ENCODE measurements around the gene LUC7L. TPM values are rescaled to one million over a fixed set of nuclear protein-coding genes. Genes with fewer than 3 reads are reported as not detected.
"Not testable (repeated sequence)": the region's sequence is repeated elsewhere in the genome, so short reads cannot be mapped to it uniquely, and the experiment has no call there.

LUC7L gene
- polyA plus RNA-seq, 3 donors = 36.1 to 83.2 (median 36.3) TPM

- no peak overlapping the region for H3K27ac ChIP-seq (ENCODE audit: low read depth, low read length)
- 90 to 92% (median 91%) methylated on average over 14 of the region's 14 CpGs for WGBS, 3 donors
Observed at GRCh38 chr16:265002-265529, 35.8 kb upstream of the LUC7L start.

- no peak overlapping the region for H3K27ac ChIP-seq (ENCODE audit: low read depth, low read length)
- WGBS, 3 donors = 88 to 93% (median 89%) methylated on average over 22 to 23 of the region's 23 CpGs
Observed at GRCh38 chr16:264440-264951, 35.2 kb upstream of the LUC7L start.

GRCh38 chr16:263944-264343 lies 34.7 kb upstream of the LUC7L start:
- 94 to 95% (median 95%) methylated on average over 17 of the region's 17 CpGs for WGBS, 3 donors
- H3K27ac ChIP-seq (ENCODE audit: low read depth, low read length) = no peak overlapping the region

GRCh38 chr16:263182-263774 lies 34.0 kb upstream of the LUC7L start:
- 94 to 97% (median 95%) methylated on average over 33 to 35 of the region's 35 CpGs for WGBS, 3 donors
- H3K27ac ChIP-seq (ENCODE audit: low read depth, low read length) = no peak overlapping the region

- WGBS, 3 donors = 92 to 94% (median 92%) methylated on average over 29 of the region's 29 CpGs
- H3K27ac ChIP-seq (ENCODE audit: low read depth, low read length) = no peak overlapping the region
Observed at GRCh38 chr16:262121-262745, 33.0 kb upstream of the LUC7L start.

- WGBS, 3 donors = 45 to 93% (median 90%) methylated on average over 28 of the region's 28 CpGs
- H3K27ac ChIP-seq (ENCODE audit: low read depth, low read length) = no peak overlapping the region
Observed at GRCh38 chr16:261031-261691, 31.9 kb upstream of the LUC7L start.

- H3K27ac ChIP-seq (ENCODE audit: low read depth, low read length) = no peak overlapping the region
- 94 to 96% (median 95%) methylated on average over 19 of the region's 19 CpGs for WGBS, 3 donors
Observed at GRCh38 chr16:260326-260725, 31.1 kb upstream of the LUC7L start.

- WGBS, 3 donors = 81 to 91% (median 88%) methylated on average over 12 to 13 of the region's 13 CpGs
- no peak overlapping the region for H3K27ac ChIP-seq (ENCODE audit: low read depth, low read length)
Observed at GRCh38 chr16:259814-260253, 30.6 kb upstream of the LUC7L start.

- 70 to 88% (median 75%) methylated on average over 10 of the region's 10 CpGs for WGBS, 3 donors
- H3K27ac ChIP-seq (ENCODE audit: low read depth, low read length) = no peak overlapping the region
Observed at GRCh38 chr16:259226-259625, 30.0 kb upstream of the LUC7L start.

- 53 to 97% (median 95%) methylated on average over 8 to 10 of the region's 13 CpGs for WGBS, 3 donors
- H3K27ac ChIP-seq (ENCODE audit: low read depth, low read length) = not testable (repeated sequence)
Observed at GRCh38 chr16:258091-258490, 28.8 kb upstream of the LUC7L start.

GRCh38 chr16:255183-255582 lies 25.9 kb upstream of the LUC7L start:
- 92 to 99% (median 97%) methylated on average over 6 of the region's 6 CpGs for WGBS, 3 donors
- H3K27ac ChIP-seq (ENCODE audit: low read depth, low read length) = no peak overlapping the region

- H3K27ac ChIP-seq (ENCODE audit: low read depth, low read length) = no peak overlapping the region
- 95 to 97% (median 95%) methylated on average over 25 of the region's 25 CpGs for WGBS, 3 donors
Observed at GRCh38 chr16:254461-254860, 25.2 kb upstream of the LUC7L start.

GRCh38 chr16:253833-254232 lies 24.6 kb upstream of the LUC7L start:
- H3K27ac ChIP-seq (ENCODE audit: low read depth, low read length) = no peak overlapping the region
- WGBS, 3 donors = 69 to 86% (median 73%) methylated on average over 6 of the region's 6 CpGs

- no peak overlapping the region for H3K27ac ChIP-seq (ENCODE audit: low read depth, low read length)
Observed at GRCh38 chr16:252366-253337, 23.4 kb upstream of the LUC7L start.

GRCh38 chr16:249431-249830 lies 20.2 kb upstream of the LUC7L start:
- WGBS, 3 donors = 79 to 93% (median 90%) methylated on average over 12 of the region's 12 CpGs
- H3K27ac ChIP-seq (ENCODE audit: low read depth, low read length) = no peak overlapping the region

More at GRCh38 chr16:252366-253337, 23.4 kb upstream of the LUC7L start:
- WGBS, 3 donors = 41 to 78% (median 41%) methylated on average over 30 of the region's 30 CpGs

- 92 to 95% (median 94%) methylated on average over 12 of the region's 12 CpGs for WGBS, 3 donors
Observed at GRCh38 chr16:247027-247426, 17.8 kb upstream of the LUC7L start.

GRCh38 chr16:245105-245504 lies 15.9 kb upstream of the LUC7L start:
- WGBS, 3 donors = 84 to 95% (median 86%) methylated on average over 9 of the region's 9 CpGs

More at GRCh38 chr16:247027-247426, 17.8 kb upstream of the LUC7L start:
- H3K27ac ChIP-seq (ENCODE audit: low read depth, low read length) = no peak overlapping the region

GRCh38 chr16:243348-243747 lies 14.1 kb upstream of the LUC7L start:
- no peak overlapping the region for H3K27ac ChIP-seq (ENCODE audit: low read depth, low read length)
- WGBS, 3 donors = 80 to 86% (median 83%) methylated on average over 4 of the region's 4 CpGs

More at GRCh38 chr16:245105-245504, 15.9 kb upstream of the LUC7L start:
- no peak overlapping the region for H3K27ac ChIP-seq (ENCODE audit: low read depth, low read length)
